NCI-H187 treated with DMSO at 0.1 percent for 48 hours (cell line): Measurements from ENCODE around the gene GCKR.

ENCODE experiments used
- DNase-seq: peaks from one replicate; lab custom pipeline; 2025; lab: John Stamatoyannopoulos, UW

Gene GCKR

GRCh38 chr2:27571681-27572080 lies 75.0 kb downstream of the GCKR start:
- no peak for DNase-seq

GRCh38 chr2:27572439-27572838 lies 75.8 kb downstream of the GCKR start:
- DNase-seq = no peak

GRCh38 chr2:27572998-27573429 lies 76.4 kb downstream of the GCKR start:
- no peak for DNase-seq
